ENCODE measurements around the gene COX6B2. TPM values are rescaled to one million over a fixed set of nuclear protein-coding genes. Genes with fewer than 3 reads are reported as not detected.

Gene COX6B2
- total and polyA plus RNA-seq, 2 donors (not counting 3 experiments of a cell fraction or from before 2014, with no cell fraction given), result not detected

GRCh38 chr19:55300886-55301458 is 53.5 kb downstream of the COX6B2 start:
- Histone ChIP-seq H2AFZ (ENCODE audit: low read depth, low read length) (peak overlapping the region; percentile 98), H3K4me2 (ENCODE audit: insufficient read depth, low read length) (no peak overlapping the region), H3K9me1 (replicated peaks; ENCODE audit: control insufficient read depth, extremely low read depth, insufficient read depth, low read length) (no peaks in the 10 kb centered on the region), H3K4me1 (ENCODE audit: control insufficient read depth, extremely low read depth, insufficient read depth, low read length) (no peaks in the 10 kb centered on the region), H4K20me1 (replicated peaks; ENCODE audit: control insufficient read depth, extremely low read depth, insufficient read depth, low read length) (no peaks in the 10 kb centered on the region), H3K36me3 (ENCODE audit: control insufficient read depth in 2 of 2, extremely low read depth in 1 of 2, insufficient read depth in 2 of 2, low read length in 2 of 2) (no peaks in the 10 kb centered on the region), H3K79me2 (ENCODE audit: control insufficient read depth, insufficient read depth, low read length) (no peaks in the 10 kb centered on the region), H3K4me3 (replicated peaks in 1 of 3; ENCODE audit: insufficient read depth in 1 of 3, low read depth in 1 of 3, low read length in 3 of 3) (no peak overlapping the region), H3K27ac (ENCODE audit: insufficient read depth, low read depth, low read length) (no peak overlapping the region), H3K9ac (replicated peaks; ENCODE audit: extremely low read depth, insufficient read depth, low read length) (no peak overlapping the region), H3K9me3 (replicated peaks; ENCODE audit: control insufficient read depth, insufficient read depth, low read length) (no peaks in the 10 kb centered on the region), H3K27me3 (ENCODE audit: control insufficient read depth in 2 of 2, insufficient read depth in 2 of 2, low read length in 2 of 2) (peaks cover 0 to 3% of the 10 kb centered on the region in 2 experiments)
- intact Hi-C loops (cut with micrococcal nuclease), result loop anchor here (1.0 to 5.0 kb wide), 4 partner anchors 38 to 202 kb away; partner anchors contain the start of gene KMT5C
- TF ChIP-seq MYC (IDR thresholded peaks at IDR 0.05; ENCODE audit: low read depth, low read length), result no peak
- no peak for TF ChIP-seq POLR2A (IDR thresholded peaks at IDR 0.05; ENCODE audit: low read depth, low read length)
- no peak for TF ChIP-seq EZH2 (IDR thresholded peaks at IDR 0.05; ENCODE audit: borderline replicate concordance, low read depth, low read length, severe bottlenecking)
- TF ChIP-seq GATA2 (IDR thresholded peaks at IDR 0.05; ENCODE audit: insufficient read depth, insufficient read length, low read depth, low read length), result no peak
- TF ChIP-seq, protein P1, sequence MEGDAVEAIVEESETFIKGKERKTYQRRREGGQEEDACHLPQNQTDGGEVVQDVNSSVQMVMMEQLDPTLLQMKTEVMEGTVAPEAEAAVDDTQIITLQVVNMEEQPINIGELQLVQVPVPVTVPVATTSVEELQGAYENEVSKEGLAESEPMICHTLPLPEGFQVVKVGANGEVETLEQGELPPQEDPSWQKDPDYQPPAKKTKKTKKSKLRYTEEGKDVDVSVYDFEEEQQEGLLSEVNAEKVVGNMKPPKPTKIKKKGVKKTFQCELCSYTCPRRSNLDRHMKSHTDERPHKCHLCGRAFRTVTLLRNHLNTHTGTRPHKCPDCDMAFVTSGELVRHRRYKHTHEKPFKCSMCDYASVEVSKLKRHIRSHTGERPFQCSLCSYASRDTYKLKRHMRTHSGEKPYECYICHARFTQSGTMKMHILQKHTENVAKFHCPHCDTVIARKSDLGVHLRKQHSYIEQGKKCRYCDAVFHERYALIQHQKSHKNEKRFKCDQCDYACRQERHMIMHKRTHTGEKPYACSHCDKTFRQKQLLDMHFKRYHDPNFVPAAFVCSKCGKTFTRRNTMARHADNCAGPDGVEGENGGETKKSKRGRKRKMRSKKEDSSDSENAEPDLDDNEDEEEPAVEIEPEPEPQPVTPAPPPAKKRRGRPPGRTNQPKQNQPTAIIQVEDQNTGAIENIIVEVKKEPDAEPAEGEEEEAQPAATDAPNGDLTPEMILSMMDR (IDR thresholded peaks at IDR 0.05; ENCODE audit: extremely low read depth in 1 of 2, insufficient read depth in 1 of 2, low read depth in 1 of 2, low read length in 2 of 2), result no peak
- TF ChIP-seq MAX (IDR thresholded peaks at IDR 0.05; ENCODE audit: insufficient read depth, insufficient read length), result no peak
- no peak for TF ChIP-seq POLR2AphosphoS5 (IDR thresholded peaks at IDR 0.05; ENCODE audit: insufficient read depth, low read depth, low read length)
- no peak for TF ChIP-seq JUN (IDR thresholded peaks at IDR 0.05; ENCODE audit: borderline replicate concordance, insufficient read depth, insufficient read length, low read depth)
- TF ChIP-seq FOS (IDR thresholded peaks at IDR 0.05; ENCODE audit: borderline replicate concordance, insufficient read depth, low read length), result no peak
- dilution Hi-C loops (cut with MboI; ENCODE audit: extremely low pct_ligation_motif_present, low sequenced_read_pairs), result no loop called here
- POLR2A ChIA-PET, result interaction anchor here (1.3 kb wide), 1 partner anchor 107 kb away, joined by 4 read pairs; the partner anchor contains the start of gene UBE2S
- no peak for FAIRE-seq
- BruUV-seq (replicated peaks), result no TSS peak
- no peak for DNase-seq (ENCODE audit: low read depth, low spot score)
- CTCF ChIA-PET, result interaction anchor here (0.6 to 3.8 kb wide), 35 partner anchors 9 to 203 kb away, joined by 3 to 51 read pairs (median 5); partner anchors contain the start of genes HSPBP1, IL11, KMT5C and NAT14
